NCI-H187 treated with DMSO at 0.1 percent for 48 hours (cell line): ENCODE data around the gene GIMAP5.
"Not testable (repeated sequence)": the region's sequence is repeated elsewhere in the genome, so short reads cannot be mapped to it uniquely, and the experiment has no call there.

Experiments
- DNase-seq: peaks from one replicate; lab custom pipeline; 2025; lab: John Stamatoyannopoulos, UW

Gene GIMAP5

DNA sequence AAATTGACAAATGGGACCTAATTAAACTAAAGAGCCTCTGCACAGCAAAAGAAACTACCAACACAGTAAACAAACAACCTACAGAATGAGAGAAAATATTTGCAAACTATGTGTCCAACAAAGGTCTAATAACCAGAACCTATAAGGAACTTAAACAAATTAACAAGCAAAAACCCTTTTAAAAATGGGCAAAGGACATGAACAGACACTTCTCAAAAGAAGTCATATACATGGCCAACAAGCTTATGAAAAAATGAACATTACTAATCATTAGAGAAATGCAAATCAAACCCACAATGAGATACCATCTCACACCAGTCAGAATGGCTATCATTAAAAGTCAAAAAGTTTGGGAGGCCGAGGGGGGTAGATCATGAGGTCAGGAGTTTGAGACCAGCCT lies 36.9 kb downstream of the GIMAP5 start:
- not testable (repeated sequence) for DNase-seq

DNA sequence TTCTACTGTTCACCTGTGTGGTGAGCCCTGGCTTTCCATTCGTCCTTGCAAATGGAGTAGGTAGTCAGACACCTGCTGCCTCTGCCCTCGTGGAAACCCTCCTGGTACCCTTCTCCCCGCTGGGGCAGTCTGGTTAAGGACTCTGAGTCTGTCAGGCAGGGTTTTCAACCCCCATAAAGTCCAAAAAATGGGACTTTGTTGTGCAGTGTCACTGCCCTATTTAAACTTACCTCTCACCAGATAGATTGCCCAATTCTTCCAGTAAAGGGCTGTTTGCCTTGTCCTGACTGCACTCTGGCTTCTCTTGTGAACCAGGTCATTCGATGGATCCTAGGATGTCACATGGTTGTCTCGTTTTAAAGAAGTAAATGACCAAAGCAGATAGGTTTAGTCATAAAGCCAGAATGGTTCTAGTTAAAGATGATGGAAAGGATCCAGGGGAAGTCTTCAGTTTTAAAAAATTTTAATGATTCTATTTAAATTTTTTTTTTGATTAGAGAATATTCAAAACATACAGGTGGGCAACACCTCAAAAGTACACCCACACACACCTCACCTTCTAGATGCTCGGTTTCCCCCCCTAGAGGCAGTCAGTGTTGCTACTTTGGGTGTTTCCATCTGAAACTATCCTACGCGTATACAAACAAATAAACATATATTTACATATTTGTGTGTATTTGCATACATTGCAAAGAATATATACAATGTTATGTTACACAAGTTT lies 41.0 kb downstream of the GIMAP5 start:
- no peak for DNase-seq

DNA sequence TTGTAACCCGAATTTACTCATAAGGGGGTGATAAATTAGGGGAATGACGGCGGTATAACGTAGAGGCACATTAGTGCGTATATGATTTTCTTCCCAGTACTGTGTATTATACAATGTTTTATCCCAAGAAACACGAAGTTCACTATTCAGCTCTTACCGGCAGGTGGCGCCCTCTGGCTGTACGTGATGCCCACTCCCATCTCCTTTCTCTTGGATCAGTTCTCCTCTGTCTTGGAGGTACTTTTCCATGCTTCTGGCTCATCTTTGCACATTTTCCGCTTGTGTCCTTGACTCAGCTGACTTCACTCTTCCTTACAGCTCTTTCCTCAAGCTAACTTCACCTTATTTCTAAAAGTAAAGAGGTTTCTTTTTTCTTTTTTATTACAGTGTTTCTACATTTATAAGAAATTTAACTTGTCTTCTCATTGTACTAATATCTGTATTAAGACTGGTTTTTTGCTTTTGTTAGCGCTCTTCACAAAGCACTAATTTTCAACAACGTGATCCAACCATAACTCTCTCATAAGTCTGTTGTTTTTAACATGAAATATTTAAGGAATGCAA lies 41.6 kb downstream of the GIMAP5 start:
- peak; percentile 56 for DNase-seq

DNA sequence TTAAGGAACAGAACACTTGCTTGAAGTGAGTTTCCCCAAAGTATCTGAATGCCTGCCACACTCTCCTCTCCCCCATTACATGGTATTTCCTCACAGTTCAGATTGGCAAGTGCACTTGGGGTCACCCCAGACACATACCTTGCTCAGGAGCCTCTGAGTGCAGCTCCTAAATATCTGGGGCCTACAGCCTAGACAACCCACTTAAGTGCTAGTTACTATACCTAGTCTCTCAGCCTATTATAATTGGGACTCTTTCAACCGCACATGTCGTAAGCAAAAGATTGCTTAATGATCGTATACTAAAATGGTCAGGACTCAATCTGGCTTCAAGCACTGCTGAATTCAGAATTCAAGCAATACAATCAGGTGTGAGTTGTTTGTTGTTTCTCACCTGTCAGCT lies 43.1 kb downstream of the GIMAP5 start:
- no peak for DNase-seq

DNA sequence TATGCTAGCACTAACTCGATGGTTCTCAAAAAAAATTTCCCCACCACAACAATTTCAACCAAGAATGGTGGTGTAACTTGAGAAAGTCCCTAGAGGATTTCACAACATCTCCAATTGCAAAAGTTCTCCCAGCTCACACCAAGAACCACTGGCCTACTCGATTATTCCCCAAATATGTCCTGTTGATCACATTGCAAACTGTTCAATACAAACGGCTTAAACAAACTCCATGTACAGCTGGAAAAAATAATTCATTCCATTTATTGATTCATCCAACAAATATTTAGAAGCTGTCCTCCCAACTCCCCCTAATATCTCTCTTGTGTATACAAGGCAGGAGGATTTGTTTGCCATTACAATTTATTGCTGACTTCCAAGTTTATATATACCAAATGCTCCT lies 43.9 kb downstream of the GIMAP5 start:
- no peak for DNase-seq

DNA sequence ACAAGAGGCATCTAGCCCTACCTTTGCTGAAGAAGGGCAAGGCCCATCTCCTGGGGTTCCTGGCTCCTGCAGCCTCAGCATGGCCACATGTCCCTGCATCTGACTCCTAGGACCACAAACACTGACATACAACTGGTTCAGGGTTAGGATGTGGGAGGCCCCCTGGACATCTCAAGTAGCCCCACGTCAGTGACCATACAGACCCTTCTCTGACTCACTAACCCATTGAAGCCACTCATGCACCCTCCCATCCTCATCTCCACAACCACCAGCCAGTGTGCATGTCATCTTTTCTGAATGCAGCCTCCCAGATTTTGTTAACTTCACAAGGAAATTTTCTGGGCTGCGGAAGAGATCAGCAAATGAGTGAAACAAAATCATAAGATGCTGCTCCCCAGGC lies 44.7 kb downstream of the GIMAP5 start:
- DNase-seq = no peak

DNA sequence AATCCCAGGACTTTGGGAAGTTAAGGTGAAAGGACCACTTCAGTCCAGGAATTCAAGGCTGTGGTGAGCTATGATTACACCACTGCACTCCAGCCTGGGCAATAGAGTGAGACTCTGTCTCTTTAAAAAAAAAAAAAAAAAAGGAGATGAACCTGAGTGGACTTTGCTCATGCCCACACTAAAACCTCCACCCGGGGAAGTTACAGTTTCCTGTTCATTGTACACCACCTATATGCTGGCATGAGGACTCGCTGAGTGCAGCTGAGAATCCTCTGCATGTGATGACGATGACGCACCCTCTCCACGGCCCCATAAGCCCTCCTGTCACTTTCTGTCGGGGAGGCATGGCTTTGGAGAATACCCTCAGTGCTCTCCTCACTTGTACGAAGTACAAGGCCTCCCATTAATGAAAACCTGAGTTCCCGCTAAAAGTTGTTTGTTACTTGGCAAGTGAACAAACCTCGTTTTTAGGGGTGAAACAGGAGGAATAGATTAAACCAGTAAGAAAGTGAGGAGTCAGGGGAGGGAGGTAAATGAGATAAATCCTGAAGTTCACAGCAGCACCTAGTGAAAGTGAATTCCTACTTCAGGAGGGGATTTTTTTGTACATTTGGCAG lies 47.0 kb downstream of the GIMAP5 start:
- DNase-seq = no peak

DNA sequence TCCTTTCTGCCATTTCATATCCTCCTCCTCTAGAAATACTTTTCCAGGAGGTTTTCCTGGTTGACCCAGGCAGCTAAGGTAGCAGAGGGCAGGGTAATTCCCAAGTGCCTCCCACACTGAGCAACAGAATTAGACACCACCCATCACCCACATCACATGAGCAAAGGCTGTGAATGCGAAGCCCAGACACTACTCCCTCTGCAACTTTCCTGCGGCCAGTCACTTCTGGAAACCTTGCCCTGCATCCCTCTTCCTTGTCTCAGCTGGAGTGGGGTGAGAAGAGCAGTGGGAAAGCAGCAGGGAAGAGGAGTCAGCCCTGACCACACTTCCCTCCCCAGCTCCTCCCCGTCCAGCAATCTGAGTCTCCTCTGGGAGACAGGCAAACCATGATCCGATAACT lies 47.7 kb downstream of the GIMAP5 start:
- no peak for DNase-seq

DNA sequence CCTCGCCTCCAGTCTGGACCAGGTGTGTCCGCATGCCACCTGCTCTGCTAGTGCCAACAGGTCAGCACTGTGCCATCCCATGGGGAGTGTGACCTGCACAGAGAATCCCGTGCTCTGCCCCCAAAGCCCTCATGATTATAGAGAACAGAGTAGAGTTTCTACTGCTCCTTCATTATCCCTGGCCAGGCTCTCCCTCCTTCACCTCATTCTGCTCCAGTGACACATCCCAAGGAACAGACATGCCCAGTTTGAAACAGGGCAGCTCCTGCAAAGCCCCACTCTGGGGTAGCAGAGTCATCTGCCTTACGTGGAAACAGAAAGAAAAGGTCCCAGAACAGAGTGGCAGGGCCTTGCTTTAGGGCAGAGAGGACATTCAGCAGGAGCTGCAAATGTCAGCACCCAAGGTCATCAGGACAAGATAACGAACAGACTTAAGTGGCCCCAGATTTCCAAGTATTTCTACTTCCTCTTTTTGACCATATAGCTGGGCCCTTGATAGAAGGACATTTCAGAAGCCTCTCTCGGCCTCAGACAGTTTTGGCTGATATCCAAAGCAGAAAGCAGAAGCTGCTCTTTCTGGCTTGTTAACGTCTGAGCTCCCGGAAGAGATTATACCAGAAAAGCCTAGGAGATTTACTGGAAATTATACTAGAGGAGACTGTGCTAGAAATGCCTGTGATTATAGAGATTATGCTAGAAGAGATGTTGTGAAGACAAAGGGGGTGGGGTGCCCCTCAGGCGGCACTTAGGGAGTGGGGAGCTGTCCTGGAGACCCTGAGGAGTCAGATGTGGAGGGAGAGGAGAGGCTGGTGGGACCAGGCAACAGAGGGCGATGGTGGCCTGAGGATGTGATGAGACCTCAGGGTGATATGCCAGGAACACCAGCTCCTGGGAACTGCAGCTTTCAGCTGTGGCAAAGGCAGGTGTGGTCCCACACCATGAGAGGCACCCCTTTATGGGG lies 50.4 kb downstream of the GIMAP5 start:
- no peak for DNase-seq

DNA sequence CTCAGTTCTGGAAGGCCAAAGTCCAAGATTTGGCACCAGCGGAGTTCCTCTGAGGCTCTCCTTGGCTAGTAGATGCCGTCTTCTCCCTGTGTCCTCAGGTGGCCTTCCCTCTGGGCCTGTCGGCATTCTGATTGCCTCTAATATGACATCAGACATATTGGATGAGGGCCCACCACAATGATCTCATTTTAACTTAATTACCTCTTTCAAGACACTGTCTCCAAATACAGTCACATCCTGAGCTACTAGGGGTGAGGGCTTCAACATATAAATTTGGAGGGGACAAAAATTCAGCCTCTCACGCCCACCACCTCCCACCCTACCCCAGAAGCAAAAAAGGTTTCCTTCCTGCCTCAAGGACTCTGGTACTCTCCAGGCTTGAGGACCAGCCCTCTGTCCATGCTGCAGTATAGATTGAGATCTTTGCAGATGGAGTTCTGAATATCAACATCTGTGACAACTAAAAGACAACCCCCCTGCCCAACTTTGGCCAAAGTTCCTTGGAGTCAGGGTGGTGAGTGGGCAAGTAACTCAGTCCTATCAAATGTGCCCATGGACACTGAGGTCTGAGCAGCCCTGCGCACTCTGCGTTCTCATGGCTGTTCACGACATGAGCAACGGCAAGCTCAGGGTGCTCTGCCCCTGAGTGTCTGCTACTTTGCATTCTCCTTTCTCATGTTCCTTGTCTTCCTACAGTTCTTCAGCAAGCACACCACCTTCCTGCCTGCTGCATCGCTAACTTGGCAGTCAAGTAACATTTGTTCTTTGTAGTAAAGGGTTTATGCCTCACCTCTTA lies 51.5 kb downstream of the GIMAP5 start:
- DNase-seq = no peak

DNA sequence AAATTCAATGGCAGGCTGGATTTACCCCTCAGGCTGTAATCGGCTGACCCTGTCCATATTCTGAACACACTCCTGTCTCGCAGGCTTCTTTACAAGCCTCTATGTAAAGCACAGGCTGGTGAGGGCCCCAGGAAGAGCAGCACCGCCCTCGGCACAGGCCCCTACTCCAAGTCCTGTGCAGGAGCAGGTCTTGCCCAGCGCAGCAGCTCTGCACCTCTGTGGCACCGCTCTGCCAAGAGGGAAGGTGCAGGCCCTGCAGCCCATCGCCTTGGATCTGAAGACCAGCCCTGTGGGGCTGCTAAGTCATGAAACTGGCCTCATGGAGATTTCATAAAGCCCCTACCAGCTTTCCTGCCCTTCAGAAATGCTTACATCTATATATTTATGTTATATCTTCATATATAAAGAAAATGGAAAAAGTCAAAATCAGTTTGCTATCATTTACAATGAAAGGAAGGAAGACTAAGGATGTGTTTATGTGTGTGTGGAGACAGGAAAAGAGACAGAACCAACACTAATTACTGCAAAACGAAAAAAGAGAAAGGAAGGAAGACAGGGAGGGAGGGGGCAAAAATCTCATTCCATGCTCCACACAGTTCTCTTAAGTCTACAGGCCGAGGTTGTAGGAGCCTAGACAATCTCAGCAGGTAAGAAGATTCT lies 53.3 kb downstream of the GIMAP5 start:
- no peak for DNase-seq

DNA sequence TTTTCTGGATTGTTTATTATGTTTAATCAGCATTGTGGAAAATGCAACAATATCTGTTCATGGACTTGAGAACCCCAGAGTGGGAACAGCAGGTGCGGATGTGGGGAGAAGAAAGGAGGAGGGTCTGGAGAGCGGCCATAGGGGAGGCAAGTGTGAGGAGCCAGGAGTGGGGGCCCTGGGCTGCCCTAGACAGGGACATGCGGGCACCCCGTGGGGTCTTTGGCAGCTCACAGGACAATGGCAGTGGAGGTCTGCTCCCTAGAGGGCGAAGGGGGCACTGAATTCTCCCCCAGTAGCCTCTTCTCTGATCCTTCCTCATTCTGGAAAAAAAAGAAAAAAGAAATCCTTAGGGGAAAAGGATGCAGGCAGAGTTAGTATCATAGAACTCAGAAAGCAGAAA lies 54.1 kb downstream of the GIMAP5 start:
- DNase-seq = no peak

DNA sequence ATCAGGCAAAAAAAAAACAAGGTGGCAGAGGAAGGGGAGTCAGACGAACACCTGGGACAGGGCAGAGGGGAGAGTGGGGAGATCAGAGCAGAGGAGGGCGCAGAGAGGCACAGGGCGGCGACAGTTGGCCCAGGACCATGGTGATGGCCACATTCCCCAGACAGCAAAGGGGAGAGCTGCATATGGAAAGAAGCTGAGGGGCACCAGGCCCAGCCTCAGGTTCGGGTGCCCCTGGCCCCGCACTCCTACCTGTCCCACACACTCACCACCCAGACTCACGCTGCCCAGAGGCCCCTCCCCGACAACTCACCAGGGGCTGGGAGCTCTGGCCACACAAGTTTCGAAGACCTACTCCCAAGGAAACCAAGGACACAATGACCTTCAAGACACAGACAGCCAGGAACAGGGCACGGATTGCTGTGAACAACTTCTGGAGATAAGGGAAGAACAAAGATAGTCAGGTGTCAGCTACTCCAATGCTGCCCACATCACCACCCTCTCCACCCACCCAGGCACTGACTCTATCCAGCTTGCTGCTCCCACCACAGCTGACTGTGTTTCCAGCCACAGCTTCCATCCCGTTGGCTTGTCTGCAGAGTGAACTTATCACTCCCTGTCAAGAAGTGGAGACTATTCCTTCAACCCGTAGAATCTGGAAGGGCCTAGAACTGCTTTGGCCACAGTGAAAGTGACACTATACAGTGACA lies 54.7 kb downstream of the GIMAP5 start:
- DNase-seq = no peak
